Endothelial cell of umbilical vein (primary cell): ENCODE results near the gene METTL6. TPM values are rescaled to one million over a fixed set of nuclear protein-coding genes. Genes with fewer than 3 reads are reported as not detected.

Experiments
- BruUV-seq: library from RNA; stranded (reverse); fragments of 400-500 nt; replicated peaks from 2 replicates; lab custom pipeline; 2021; lab: Mats Ljungman, UMichigan
- CTCF ChIA-PET: fragments of 300-600, 350-600 bp; sonication (Branson Sonifier 250); formaldehyde crosslinking; loops from one replicate; lab custom pipeline; 2021; ENCODE audit warnings: antibody characterized with exemption, inconsistent platforms; lab: Charles Lee
- POLR2A ChIA-PET: fragments of 300-600, 350-600 bp; sonication (Branson Sonifier 250); formaldehyde crosslinking; loops from one replicate; lab custom pipeline; 2021; ENCODE audit warnings: antibody characterized with exemption, inconsistent platforms; lab: Charles Lee
- DNase-seq: peaks from one replicate; pipeline ENCODE4 v3.0.0-alpha.2; 2011; ENCODE audit warnings: low read depth, low spot score
- FAIRE-seq: peaks from 2 replicates; lab custom pipeline; 2011; peaks lifted over from hg19 to GRCh38; lab: Jason Lieb, UNC
- H2AFZ ChIP-seq: 2 replicates; pipeline ENCODE4 v1.6.0; 2012; ENCODE audit warnings: low read depth, low read length, control low read depth, inconsistent platforms
- H3K27ac ChIP-seq: 2 replicates; pipeline ENCODE4 v1.5.1; 2011; ENCODE audit warnings: low read depth, mild to moderate bottlenecking, control low read depth, low read length, moderate library complexity; ENCODE audit not compliant: insufficient read depth
- H3K27me3 ChIP-seq, 2 experiments: 2 replicates each; pipeline versions ENCODE4 v1.6.0 to v1.6.1; 2011; ENCODE audit warnings: low read length in 2 of 2, mixed read lengths in 1 of 2; ENCODE audit not compliant: control insufficient read depth in 2 of 2, insufficient read depth in 2 of 2
- H3K36me3 ChIP-seq, 2 experiments: 2 replicates in 1 of 2; 3 replicates in 1 of 2; pipeline ENCODE4 v1.5.1; 2011; ENCODE audit warnings: low read length in 2 of 2, mild to moderate bottlenecking in 1 of 2, moderate library complexity in 1 of 2; ENCODE audit not compliant: control insufficient read depth in 2 of 2, insufficient read depth in 2 of 2; ENCODE audit errors: extremely low read depth in 1 of 2
- H3K4me1 ChIP-seq: 3 replicates; pipeline ENCODE4 v1.5.1; 2011; ENCODE audit warnings: mild to moderate bottlenecking, low read length; ENCODE audit not compliant: control insufficient read depth, insufficient read depth; ENCODE audit errors: extremely low read depth
- H3K4me2 ChIP-seq: 2 replicates; pipeline ENCODE4 v1.6.1; 2011; ENCODE audit warnings: low read length, control low read depth, mixed read lengths; ENCODE audit not compliant: insufficient read depth
- H3K4me3 ChIP-seq, 3 experiments: fragments of 200-600 bp in 1 of 3; sonication (generic), shearing (Covaris generic) in 1 of 3; replicated peaks in 1 of 3; 2 replicates each; pipeline ENCODE4 v1.5.1; 2011 to 2016; ENCODE audit warnings: control low read depth in 3 of 3, low read length in 3 of 3, mild to moderate bottlenecking in 2 of 3, inconsistent platforms in 1 of 3, low read depth in 1 of 3, moderate library complexity in 1 of 3; ENCODE audit not compliant: insufficient read depth in 1 of 3
- H3K79me2 ChIP-seq: 2 replicates; pipeline ENCODE4 v1.6.0; 2012; ENCODE audit warnings: low read length, inconsistent platforms; ENCODE audit not compliant: control insufficient read depth, insufficient read depth
- H3K9ac ChIP-seq: replicated peaks from 2 replicates; pipeline ENCODE3; 2011; ENCODE audit warnings: low read length, control low read depth; ENCODE audit not compliant: insufficient read depth; ENCODE audit errors: extremely low read depth
- H3K9me1 ChIP-seq: replicated peaks from 3 replicates; pipeline ENCODE4 v1.6.0; 2011; ENCODE audit warnings: mild to moderate bottlenecking, low read length; ENCODE audit not compliant: control insufficient read depth, insufficient read depth; ENCODE audit errors: extremely low read depth
- H3K9me3 ChIP-seq: replicated peaks from 2 replicates; pipeline ENCODE4 v1.5.1; 2012; ENCODE audit warnings: low read length, inconsistent platforms; ENCODE audit not compliant: control insufficient read depth, insufficient read depth
- H4K20me1 ChIP-seq: replicated peaks from 2 replicates; pipeline ENCODE3; 2011; ENCODE audit warnings: mild to moderate bottlenecking, low read length; ENCODE audit not compliant: control insufficient read depth, insufficient read depth; ENCODE audit errors: extremely low read depth
- GATA2 ChIP-seq: IDR thresholded peaks from 2 replicates; pipeline ENCODE4 v1.7.0; 2011; ENCODE audit warnings: low read depth, mild to moderate bottlenecking, moderate library complexity, mixed read lengths, low read length; ENCODE audit not compliant: insufficient read length, insufficient read depth
- JUN ChIP-seq: IDR thresholded peaks from 2 replicates; pipeline ENCODE4 v1.6.1; 2011; ENCODE audit warnings: borderline replicate concordance, low read depth; ENCODE audit not compliant: insufficient read length, insufficient read depth
- dilution Hi-C: fragments of 300-500 bp; cut with MboI; formaldehyde crosslinking; loops from one replicate; pipeline ENCODE4 v1.15.0; 2019; ENCODE audit warnings: low sequenced_read_pairs; ENCODE audit not compliant: extremely low pct_ligation_motif_present
- intact Hi-C: fragments of 100-400 bp; cut with micrococcal nuclease; formaldehyde crosslinking; loops from one replicate; pipeline ENCODE4 v1.10.0; 2022
- polyA plus RNA-seq, 4 experiments: library from polyadenylated mRNA; depleted of rRNA in 3 of 4; stranded (reverse) in 3 of 4; unstranded in 1 of 4; fragments of >200 nt; gene quantifications; 2 replicates each; pipeline versions ENCODE4 v1.2.1 to v1.2.3, GENCODE V29; 2011 to 2012; ENCODE audit warnings: missing spikeins in 1 of 4
- total RNA-seq: library from RNA; stranded (reverse); gene quantifications from 2 replicates; pipeline ENCODE4 v1.2.3, GENCODE V29; 2021

The METTL6 gene
- total and polyA plus RNA-seq, 2 donors (not counting 3 experiments of a cell fraction or from before 2014, with no cell fraction given) = 12.7 to 19.5 TPM

DNA sequence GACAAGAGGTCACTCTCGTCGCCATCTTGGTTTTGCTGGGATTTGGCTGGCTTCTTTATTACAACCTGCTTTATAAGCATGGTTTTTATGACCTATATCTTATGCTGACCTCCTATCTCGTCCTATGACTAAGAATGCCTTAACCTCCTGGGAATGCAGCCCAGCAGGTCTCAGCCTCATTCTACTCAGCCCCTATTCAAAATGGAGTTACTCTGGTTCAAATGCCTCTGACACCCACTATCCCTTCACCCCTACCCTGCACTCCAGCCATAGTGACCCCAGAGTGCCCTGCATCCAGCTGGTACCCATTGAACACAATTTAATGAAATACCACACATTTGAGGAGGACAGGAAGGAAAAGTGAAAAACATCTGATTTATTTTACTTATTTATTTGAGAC lies 23.4 kb downstream of the METTL6 start:
- FAIRE-seq = no peak
- H3K9ac ChIP-seq = no peak overlapping the region

DNA sequence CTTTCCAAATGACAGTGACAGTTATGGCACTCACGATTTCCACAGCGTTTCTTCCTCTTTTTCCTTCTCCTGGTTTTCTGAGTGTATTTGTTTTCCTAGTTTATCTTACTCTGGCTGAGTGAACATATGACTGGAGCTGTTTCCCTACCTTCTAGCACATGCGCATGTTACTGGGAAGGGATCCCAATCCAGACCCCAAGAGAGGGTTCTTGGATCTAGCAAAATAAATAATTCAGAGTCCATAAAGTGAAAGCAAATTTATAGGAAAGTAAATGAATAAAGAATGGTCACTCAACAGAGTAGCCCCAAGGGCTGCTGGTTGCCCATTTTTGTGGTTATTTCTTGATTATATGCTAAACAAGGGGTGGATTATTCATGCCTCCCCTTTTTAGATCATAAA lies 23.8 kb downstream of the METTL6 start:
- DNase-seq = no peak
- no peak overlapping the region for H3K27ac ChIP-seq
- H2AFZ ChIP-seq = no peak overlapping the region
- no peak overlapping the region for H3K4me2 ChIP-seq
- POLR2A ChIA-PET = no interaction called here
- no peak overlapping the region for H3K4me3 ChIP-seq
- intact Hi-C loops = no loop called here
- H4K20me1 ChIP-seq = no peaks in the 10 kb centered on the region
- CTCF ChIA-PET = interaction anchor here (1.1 to 13.9 kb wide), 4 partner anchors 16 to 200 kb away, joined by 3 to 350 read pairs (median 4); no protein-coding TSS in a partner anchor
- no peak for TF ChIP-seq GATA2
- no peak for FAIRE-seq
- no peaks in the 10 kb centered on the region for H3K9me1 ChIP-seq
- H3K27me3 ChIP-seq = no peaks in the 10 kb centered on the region
- H3K36me3 ChIP-seq = no peaks in the 10 kb centered on the region
- H3K79me2 ChIP-seq = no peaks in the 10 kb centered on the region
- no peak overlapping the region for H3K9ac ChIP-seq
- H3K4me1 ChIP-seq = no peaks in the 10 kb centered on the region
- dilution Hi-C loops = no loop called here
- BruUV-seq = no TSS peak
- H3K9me3 ChIP-seq = no peaks in the 10 kb centered on the region

More for the DNA sequence above, 23.4 kb downstream of the METTL6 start:
- no peaks in the 10 kb centered on the region for H3K4me1 ChIP-seq
- POLR2A ChIA-PET = interaction anchor here (1.9 kb wide), 1 partner anchor 198 kb away, joined by 6 read pairs; the partner anchor contains the start of gene CAPN7
- dilution Hi-C loops (no loop called here), intact Hi-C loops (loop anchor here (2.0 kb wide), 1 partner anchor 295 kb away; no protein-coding TSS in a partner anchor)
- no peak for DNase-seq
- no peaks in the 10 kb centered on the region for H3K27me3 ChIP-seq
- H3K4me3 ChIP-seq = no peak overlapping the region
- H3K9me1 ChIP-seq = no peaks in the 10 kb centered on the region
- no peak overlapping the region for H3K4me2 ChIP-seq
- no peaks in the 10 kb centered on the region for H3K79me2 ChIP-seq
- BruUV-seq = no TSS peak
- H3K36me3 ChIP-seq = no peaks in the 10 kb centered on the region
- no peak overlapping the region for H3K27ac ChIP-seq
- no peak overlapping the region for H2AFZ ChIP-seq
- CTCF ChIA-PET = interaction anchor here (1.5 to 13.9 kb wide), 6 partner anchors 117 to 285 kb away, joined by 7 to 350 read pairs (median 28); partner anchors contain the start of gene CAPN7
- H4K20me1 ChIP-seq = no peaks in the 10 kb centered on the region
- no peak for TF ChIP-seq JUN
- no peaks in the 10 kb centered on the region for H3K9me3 ChIP-seq
